Activated T-helper 1 cell treated with anti-CD3 and anti-CD28 coated beads, Interleukin-12 subunit alpha, Interleukin-12 subunit beta, Interleukin-2, Interleukin-4 antibody, amounts not matched to agents 30 ng/mL and 10 ng/mL and 1 ng/mL, durations not matched to agents 14 hours and 24 hours and 36 hours (primary cell): ENCODE results near the gene IGFBP2. TPM values are rescaled to one million over a fixed set of nuclear protein-coding genes. Genes with fewer than 3 reads are reported as not detected.
A peak's percentile ranks its signal among the peaks of the same experiment; 100 is the strongest.

ENCODE experiments used
- DNase-seq: peaks from one replicate; pipeline ENCODE4 v3.0.0; 2021; ENCODE audit warnings: low spot score
- H3K27ac Mint-ChIP-seq: one replicate; pipeline ENCODE4 v1.8.0; 2021; ENCODE audit warnings: mild to moderate bottlenecking, mixed read lengths
- H3K27me3 Mint-ChIP-seq: one replicate; pipeline ENCODE4 v1.8.0; 2022; ENCODE audit warnings: mild to moderate bottlenecking, moderate library complexity, mixed read lengths; ENCODE audit not compliant: insufficient read depth
- H3K36me3 Mint-ChIP-seq: one replicate; pipeline ENCODE4 v1.8.0; 2021; ENCODE audit warnings: low read depth, mixed read lengths
- H3K4me1 Mint-ChIP-seq: one replicate; pipeline ENCODE4 v1.8.0; 2021; ENCODE audit warnings: low read depth, mixed read lengths
- H3K4me3 Mint-ChIP-seq: one replicate; pipeline ENCODE4 v1.8.0; 2021; ENCODE audit warnings: mild to moderate bottlenecking, moderate library complexity, mixed read lengths
- H3K9me3 Mint-ChIP-seq: one replicate; pipeline ENCODE4 v1.8.0; 2021; ENCODE audit warnings: mixed read lengths
- intact Hi-C: fragments of 100-400 bp; cut with micrococcal nuclease; formaldehyde crosslinking; loops from one replicate; pipeline ENCODE4 v1.15.1; 2024
- total RNA-seq: library from RNA; stranded (reverse); gene quantifications from 2 replicates; pipeline ENCODE4 v1.2.3, GENCODE V29; 2022

Gene IGFBP2
- total RNA-seq, 1 donor from 2014 or later = 12.3 TPM

DNA sequence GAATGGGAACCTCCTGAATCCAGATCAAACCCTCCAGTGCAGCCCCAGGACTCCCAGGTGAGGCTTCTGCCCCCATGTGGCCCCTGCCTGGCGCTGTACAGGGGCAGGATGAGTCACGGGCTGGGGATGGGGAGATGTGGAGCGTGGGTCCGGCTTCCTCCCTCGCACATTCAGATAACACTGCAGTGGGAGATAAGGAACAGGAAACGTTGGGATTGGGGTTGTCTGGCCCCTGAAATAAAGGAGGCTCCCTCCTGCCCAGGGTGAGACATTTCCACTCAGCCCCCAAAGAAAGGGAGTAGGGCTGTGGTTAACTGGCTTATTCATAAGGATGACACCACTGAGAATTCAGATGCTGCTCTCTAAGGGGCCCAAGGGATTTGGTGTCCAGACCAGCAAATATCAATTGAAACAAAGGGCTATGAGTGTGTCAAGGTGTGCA, 31.4 kb downstream of the IGFBP2 start:
- H3K4me1 Mint-ChIP-seq = no peaks in the 10 kb centered on the region
- DNase-seq = no peak
- no peak overlapping the region for H3K4me3 Mint-ChIP-seq
- no peaks in the 10 kb centered on the region for H3K36me3 Mint-ChIP-seq
- intact Hi-C loops = loop anchor here (5.0 to 10.0 kb wide), 2 partner anchors 250 to 447 kb away; partner anchors contain the start of gene SMARCAL1
- peaks cover 2% of the 10 kb centered on the region for H3K27me3 Mint-ChIP-seq
- no peaks in the 10 kb centered on the region for H3K9me3 Mint-ChIP-seq
- no peak overlapping the region for H3K27ac Mint-ChIP-seq

DNA sequence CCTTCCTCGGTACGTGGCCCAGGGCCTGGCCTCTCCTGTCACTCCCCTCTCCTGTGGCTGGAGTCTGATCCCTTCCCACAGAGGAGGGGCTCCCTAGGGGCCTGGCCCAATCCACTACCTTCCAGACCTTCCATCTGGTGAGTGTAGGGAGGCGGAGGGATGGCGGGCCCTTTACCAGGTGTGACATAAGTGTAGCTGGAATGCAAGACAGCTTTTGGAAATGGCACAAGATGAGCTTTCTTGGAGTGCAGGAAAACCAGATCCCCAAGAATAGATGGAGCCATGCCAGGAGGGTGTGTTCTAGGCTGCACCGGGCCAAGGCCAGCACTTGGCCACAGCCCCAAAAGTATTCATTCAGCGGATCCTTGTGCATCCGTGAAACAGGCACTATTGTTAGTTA, 32.0 kb downstream of the IGFBP2 start:
- H3K27ac Mint-ChIP-seq = no peak overlapping the region
- H3K4me3 Mint-ChIP-seq = no peak overlapping the region
- intact Hi-C loops = loop anchor here (5.0 to 10.0 kb wide), 2 partner anchors 250 to 448 kb away; partner anchors contain the start of gene SMARCAL1
- H3K9me3 Mint-ChIP-seq = no peaks in the 10 kb centered on the region
- no peaks in the 10 kb centered on the region for H3K36me3 Mint-ChIP-seq
- peaks cover 2% of the 10 kb centered on the region for H3K27me3 Mint-ChIP-seq
- no peak for DNase-seq
- no peaks in the 10 kb centered on the region for H3K4me1 Mint-ChIP-seq

DNA sequence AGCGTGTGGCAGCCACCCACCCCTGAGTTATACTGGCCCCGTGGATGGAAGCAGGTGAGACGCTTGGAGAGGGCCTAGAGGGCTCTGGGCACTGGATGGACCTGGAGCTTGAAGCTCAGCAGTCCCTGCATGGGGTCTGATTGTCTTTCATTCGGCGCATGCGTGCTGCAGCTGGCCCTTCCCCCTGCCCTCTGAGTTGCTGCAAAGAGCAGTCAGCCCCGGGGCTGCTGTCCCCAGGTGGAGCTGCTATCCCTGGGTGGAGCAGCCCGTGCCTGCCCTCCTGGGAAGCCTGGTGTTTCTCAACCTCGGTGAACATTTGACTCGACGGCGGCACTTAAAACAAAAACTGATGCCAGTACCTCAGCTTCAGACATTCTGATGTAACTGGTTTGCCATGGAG, 32.5 kb downstream of the IGFBP2 start:
- no peak for DNase-seq
- peaks cover 2% of the 10 kb centered on the region for H3K27me3 Mint-ChIP-seq
- intact Hi-C loops = loop anchor here (1.0 to 10.0 kb wide), 4 partner anchors 146 to 631 kb away; partner anchors contain the start of gene SMARCAL1
- no peaks in the 10 kb centered on the region for H3K9me3 Mint-ChIP-seq
- H3K4me1 Mint-ChIP-seq = no peaks in the 10 kb centered on the region
- H3K4me3 Mint-ChIP-seq = no peak overlapping the region
- H3K27ac Mint-ChIP-seq = no peak overlapping the region
- no peaks in the 10 kb centered on the region for H3K36me3 Mint-ChIP-seq

DNA sequence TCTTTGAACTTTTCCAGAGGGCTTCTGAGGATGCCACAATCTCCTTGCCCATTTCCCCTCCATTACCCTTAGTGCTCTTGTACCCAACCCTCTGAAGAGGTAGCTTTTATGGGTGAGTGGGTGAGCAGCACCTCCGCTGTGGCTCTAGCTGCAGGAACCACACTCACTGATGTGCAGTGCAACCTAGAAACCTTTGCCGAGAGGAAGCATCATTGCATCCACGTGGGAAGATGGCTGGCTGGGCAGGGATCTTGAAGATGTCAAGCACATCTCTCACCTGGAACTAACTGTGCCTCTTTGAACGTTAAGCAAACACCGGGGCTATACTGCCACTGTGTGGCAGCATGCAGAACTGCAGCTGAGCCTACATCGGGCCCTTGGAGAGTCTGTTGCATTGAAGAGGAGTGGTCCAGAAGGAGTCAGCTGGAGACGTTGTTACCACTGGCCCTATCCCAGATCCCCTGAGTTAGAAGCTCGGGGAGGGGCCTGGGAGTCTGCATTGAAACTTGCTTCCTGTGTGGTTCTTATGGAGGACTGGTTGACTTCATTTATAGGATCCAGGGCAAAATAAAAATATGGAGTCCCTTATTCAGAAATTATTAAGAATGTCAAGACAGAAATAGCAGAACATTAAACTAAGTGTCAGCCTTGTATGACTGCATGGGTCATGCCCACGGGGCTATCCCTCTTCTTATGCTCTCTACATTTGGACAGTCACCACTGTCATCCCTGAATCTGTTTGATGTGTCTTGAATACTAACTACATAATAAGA, 33.4 kb downstream of the IGFBP2 start:
- Mint-ChIP-seq H3K36me3 (no peaks in the 10 kb centered on the region), H3K27me3 (peaks cover 2% of the 10 kb centered on the region), H3K4me3 (no peak overlapping the region), H3K27ac (no peak overlapping the region), H3K9me3 (no peaks in the 10 kb centered on the region), H3K4me1 (no peaks in the 10 kb centered on the region)
- DNase-seq = peak; percentile 62
- intact Hi-C loops = loop anchor here (1.0 to 10.0 kb wide), 4 partner anchors 147 to 632 kb away; partner anchors contain the start of gene SMARCAL1

DNA sequence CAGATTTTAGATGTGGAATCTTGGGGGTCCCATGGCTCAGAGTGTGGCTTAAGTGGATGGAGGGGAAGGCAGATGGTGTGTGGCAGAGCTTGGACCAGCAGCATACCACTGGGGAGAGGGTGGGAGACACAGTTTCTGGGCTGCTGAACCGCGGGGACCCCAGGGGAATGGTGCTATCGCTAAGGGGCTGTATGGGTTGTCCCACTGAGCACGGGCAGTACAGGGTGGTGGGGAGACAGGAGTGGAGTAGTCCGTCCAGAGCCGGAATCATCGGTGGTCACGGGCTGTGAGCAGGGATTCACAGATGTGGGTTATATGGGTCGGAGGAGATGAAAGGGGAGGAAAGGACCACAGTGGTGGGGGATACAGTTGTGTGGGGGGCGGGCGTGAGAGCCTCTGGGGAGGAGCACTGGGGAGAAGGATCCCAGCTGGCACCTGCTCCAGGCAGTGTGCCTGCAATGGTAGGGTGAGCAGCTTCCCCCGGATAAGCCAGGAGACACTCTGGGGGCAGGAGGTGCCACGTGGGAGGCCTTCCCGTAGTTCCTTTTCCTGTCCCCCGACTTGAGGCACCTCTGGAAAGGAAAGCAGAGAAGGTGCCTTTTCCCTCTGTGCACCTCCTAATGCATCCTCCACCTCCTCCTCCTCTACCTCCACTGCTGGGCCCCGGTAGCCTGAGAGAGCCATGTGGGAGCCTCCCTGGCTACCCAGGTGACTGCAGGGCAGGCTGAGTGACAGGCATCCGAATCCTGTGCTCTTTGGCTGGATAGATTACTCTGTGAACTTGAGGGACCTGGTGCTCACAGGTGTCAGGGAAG, 37.3 kb downstream of the IGFBP2 start:
- Mint-ChIP-seq H3K27me3 (peaks cover 5% of the 10 kb centered on the region), H3K4me1 (no peaks in the 10 kb centered on the region), H3K36me3 (no peaks in the 10 kb centered on the region), H3K27ac (no peak overlapping the region), H3K9me3 (no peaks in the 10 kb centered on the region), H3K4me3 (no peak overlapping the region)
- intact Hi-C loops = no loop called here
- no peak for DNase-seq

DNA sequence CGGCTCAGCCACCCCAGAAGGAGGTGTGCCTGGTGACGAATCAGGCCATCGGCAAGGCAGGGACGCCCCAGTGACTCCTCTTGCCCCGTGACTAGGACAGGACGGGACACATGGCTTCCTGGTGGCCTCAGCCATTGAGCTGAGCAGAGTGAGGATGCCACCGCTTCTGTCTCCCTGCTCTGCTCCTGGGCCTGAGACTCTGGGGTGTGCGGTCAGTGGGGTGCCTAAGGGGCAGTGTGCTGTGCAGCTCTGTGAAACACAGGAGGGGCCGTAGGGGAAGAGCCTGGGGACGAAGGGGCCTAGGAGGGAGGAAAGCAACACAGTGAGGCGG, 37.8 kb downstream of the IGFBP2 start:
- Mint-ChIP-seq H3K36me3 (no peaks in the 10 kb centered on the region), H3K9me3 (no peaks in the 10 kb centered on the region), H3K4me3 (no peak overlapping the region), H3K27me3 (peaks cover 5% of the 10 kb centered on the region), H3K27ac (no peak overlapping the region), H3K4me1 (no peaks in the 10 kb centered on the region)
- intact Hi-C loops = no loop called here
- no peak for DNase-seq

DNA sequence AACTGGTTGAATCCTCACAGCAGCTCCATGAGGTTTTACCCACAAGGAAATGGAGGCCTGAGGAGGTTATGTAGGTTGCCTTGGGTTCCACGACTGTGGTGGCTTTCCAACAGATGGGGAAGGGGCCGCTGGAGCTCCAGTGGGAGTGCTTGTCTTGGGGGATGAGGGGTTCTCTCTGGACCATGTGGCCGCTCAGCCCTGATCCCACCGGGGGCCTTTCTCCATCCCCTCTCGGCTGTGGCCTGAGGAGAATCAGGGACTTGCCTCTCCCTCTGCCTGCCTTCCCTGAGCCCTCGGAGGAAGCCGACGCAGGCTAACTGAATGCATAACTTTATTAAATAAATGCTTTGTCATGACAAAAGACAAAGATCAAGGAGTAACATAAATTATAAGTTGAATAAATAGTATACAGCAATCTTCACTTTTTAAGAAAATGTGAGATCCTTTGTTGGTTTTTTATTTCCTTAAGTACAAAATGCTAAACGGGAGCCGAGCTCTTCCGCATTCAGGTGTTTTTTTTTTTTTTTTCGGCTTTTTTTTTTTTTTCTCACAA, 38.6 kb downstream of the IGFBP2 start:
- H3K27ac Mint-ChIP-seq = no peak overlapping the region
- no peak overlapping the region for H3K4me3 Mint-ChIP-seq
- no peaks in the 10 kb centered on the region for H3K36me3 Mint-ChIP-seq
- no peaks in the 10 kb centered on the region for H3K4me1 Mint-ChIP-seq
- intact Hi-C loops = no loop called here
- DNase-seq = no peak
- peaks cover 5% of the 10 kb centered on the region for H3K27me3 Mint-ChIP-seq
- H3K9me3 Mint-ChIP-seq = no peaks in the 10 kb centered on the region

DNA sequence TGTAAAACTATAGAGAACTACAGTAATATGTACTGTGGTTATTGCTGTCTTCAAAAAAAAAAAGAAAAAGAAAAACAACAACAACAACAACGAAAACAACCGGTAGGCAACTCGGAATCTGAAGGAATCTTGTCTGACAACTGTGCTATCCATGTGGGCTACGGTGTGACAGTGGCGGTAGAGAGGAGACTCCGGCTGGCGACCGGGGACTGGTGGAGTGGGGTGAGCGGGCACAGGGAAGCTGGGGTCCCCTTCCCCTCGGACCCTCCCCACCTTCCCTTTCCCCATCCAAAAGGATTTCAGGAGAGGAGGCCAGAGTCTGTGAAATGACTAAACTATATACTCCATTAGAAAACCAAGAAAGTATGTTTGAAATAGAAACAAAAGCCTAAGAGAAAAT, 39.2 kb downstream of the IGFBP2 start:
- Mint-ChIP-seq H3K4me1 (no peaks in the 10 kb centered on the region), H3K27ac (no peak overlapping the region), H3K36me3 (no peaks in the 10 kb centered on the region), H3K27me3 (peaks cover 5% of the 10 kb centered on the region), H3K4me3 (no peak overlapping the region), H3K9me3 (no peaks in the 10 kb centered on the region)
- intact Hi-C loops = no loop called here
- no peak for DNase-seq

DNA sequence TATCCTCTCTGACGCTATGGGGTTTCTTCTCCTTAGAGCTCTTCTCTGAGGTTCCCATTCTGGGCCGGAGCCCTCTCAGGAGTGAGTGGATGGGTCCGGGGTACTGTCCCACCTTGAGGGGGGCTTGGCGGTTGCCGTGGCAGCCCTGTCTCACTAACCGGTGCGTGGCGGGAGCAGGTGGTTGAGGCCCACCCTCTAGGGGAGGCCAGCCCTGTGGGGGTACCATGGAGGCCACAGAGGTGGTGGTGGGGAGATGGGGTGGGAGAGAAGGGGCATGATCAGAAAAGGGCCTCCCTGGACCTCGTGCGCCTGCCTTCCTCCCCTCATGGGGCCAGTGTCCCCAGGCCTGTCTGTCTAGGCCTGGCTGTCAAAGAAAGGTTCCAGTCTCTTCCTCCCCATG, 39.8 kb downstream of the IGFBP2 start:
- intact Hi-C loops = no loop called here
- Mint-ChIP-seq H3K4me3 (no peak overlapping the region), H3K36me3 (no peaks in the 10 kb centered on the region), H3K27me3 (peaks cover 5% of the 10 kb centered on the region), H3K4me1 (no peaks in the 10 kb centered on the region), H3K27ac (no peak overlapping the region), H3K9me3 (no peaks in the 10 kb centered on the region)
- no peak for DNase-seq

DNA sequence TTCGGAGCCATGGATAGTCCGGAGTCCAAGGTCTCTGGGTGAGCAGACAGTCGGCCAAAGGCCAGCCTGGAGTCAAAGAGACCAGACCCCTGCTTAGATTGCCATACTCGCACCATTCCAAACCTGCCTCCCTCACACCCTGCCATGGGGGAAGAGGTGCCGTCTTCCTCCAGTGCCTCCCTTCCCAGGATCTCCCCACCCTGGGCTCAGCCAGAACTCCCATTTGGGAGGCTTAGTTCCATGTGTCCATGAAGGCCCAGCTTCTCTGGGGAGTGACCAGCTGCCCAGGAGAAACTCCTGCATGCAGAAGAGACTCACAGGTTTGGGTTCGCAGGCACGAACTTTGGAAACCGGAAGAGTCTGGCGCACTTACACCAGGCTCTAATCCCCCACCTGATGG, 40.4 kb downstream of the IGFBP2 start:
- Mint-ChIP-seq H3K4me3 (no peak overlapping the region), H3K27me3 (peaks cover 5% of the 10 kb centered on the region), H3K9me3 (no peaks in the 10 kb centered on the region), H3K27ac (no peak overlapping the region), H3K36me3 (no peaks in the 10 kb centered on the region), H3K4me1 (no peaks in the 10 kb centered on the region)
- DNase-seq = no peak
- intact Hi-C loops = no loop called here

DNA sequence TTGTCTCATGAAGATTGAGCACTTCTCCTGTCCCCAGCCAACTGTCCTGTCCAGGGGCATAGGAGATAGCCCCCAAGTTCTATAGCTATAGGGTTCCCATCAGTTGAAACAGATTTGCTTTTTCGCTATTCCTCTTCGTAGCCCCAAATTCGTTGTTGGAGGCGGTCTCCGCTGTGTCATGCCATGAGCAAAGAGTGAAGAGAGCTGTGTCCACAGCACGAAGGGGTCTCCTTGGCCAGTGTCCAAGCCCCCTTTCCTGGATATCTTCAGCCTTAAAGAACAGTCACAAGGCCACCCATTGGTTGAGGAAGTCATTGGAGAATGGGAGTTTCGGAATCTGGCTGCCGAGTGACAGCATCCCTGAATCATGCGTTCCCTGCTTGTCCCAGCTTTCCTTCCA, 41.2 kb downstream of the IGFBP2 start:
- intact Hi-C loops = no loop called here
- H3K36me3 Mint-ChIP-seq = no peaks in the 10 kb centered on the region
- H3K4me1 Mint-ChIP-seq = no peaks in the 10 kb centered on the region

DNA sequence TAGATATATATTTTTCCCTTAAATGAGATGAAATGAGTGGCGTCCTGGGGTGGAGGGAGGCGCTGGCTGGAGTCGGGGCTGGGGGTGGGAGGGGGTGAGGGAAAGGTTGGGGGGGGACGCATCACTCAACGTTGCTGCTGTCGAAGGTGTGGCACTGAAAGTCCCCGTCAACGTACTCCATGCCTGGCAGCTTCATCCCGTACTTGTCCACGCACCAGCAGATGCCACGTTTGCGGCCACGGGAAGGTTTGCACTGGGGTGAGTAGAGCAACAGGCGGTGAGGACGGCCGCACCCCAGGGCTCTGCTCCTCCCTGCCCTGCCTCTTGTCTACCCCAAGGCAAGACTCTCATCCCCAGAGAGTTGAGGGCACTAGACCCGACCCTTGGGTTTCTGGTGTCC, 43.4 kb downstream of the IGFBP2 start:
- Mint-ChIP-seq H3K36me3 (no peaks in the 10 kb centered on the region), H3K27me3 (peaks cover 3% of the 10 kb centered on the region), H3K4me3 (no peak overlapping the region), H3K9me3 (no peaks in the 10 kb centered on the region), H3K4me1 (peaks cover 1% of the 10 kb centered on the region), H3K27ac (no peak overlapping the region)
- intact Hi-C loops = no loop called here
- no peak for DNase-seq

More for the DNA sequence above, 41.2 kb downstream of the IGFBP2 start:
- Mint-ChIP-seq H3K27ac (no peak overlapping the region), H3K9me3 (no peaks in the 10 kb centered on the region), H3K4me3 (no peak overlapping the region), H3K27me3 (peaks cover 5% of the 10 kb centered on the region)
- DNase-seq = no peak
